HEK293 (cell line): Measurements from ENCODE around the gene TEX28.

Source experiments
- CTCF ChIA-PET: fragments of 350-600 bp; formaldehyde crosslinking; extraction: SDS; loops from one replicate; lab custom pipeline; 2021; ENCODE audit warnings: antibody characterized with exemption; lab: Yijun Ruan, JAX
- POLR2A ChIA-PET: fragments of 300-600 bp; formaldehyde crosslinking; extraction: SDS; loops from one replicate; lab custom pipeline; 2020; ENCODE audit warnings: antibody characterized with exemption, inconsistent platforms; lab: Yijun Ruan, JAX
- H3K27ac ChIP-seq: fragments of 200-500 bp; sonication (Bioruptor generic); 2 replicates; pipeline ENCODE4 v1.5.1; 2014; ENCODE audit warnings: low read depth, low read length, control low read depth, inconsistent platforms; ENCODE audit errors: extremely low read depth
- H3K36me3 ChIP-seq, 2 experiments: fragments of 200-500 bp in 1 of 2; sonication (Bioruptor generic) in 1 of 2; 1 replicate in 1 of 2; 2 replicates in 1 of 2; pipeline ENCODE4 v1.5.1; 2014 to 2017; ENCODE audit warnings: inconsistent platforms in 2 of 2, low read length in 2 of 2; ENCODE audit not compliant: control insufficient read depth in 2 of 2, insufficient read depth in 1 of 2
- H3K4me1 ChIP-seq: fragments of 200-500 bp; sonication (Bioruptor generic); 2 replicates; pipeline ENCODE4 v1.5.1; 2014; ENCODE audit warnings: mild to moderate bottlenecking, low read length, inconsistent platforms; ENCODE audit not compliant: control insufficient read depth, insufficient read depth
- H3K4me3 ChIP-seq: 2 replicates; pipeline ENCODE4 v1.5.1; 2011; ENCODE audit warnings: low read depth, mild to moderate bottlenecking, control low read depth, low read length, moderate library complexity
- H3K9me3 ChIP-seq: fragments of 200-500 bp; sonication (Bioruptor generic); 2 replicates; pipeline ENCODE4 v1.5.1; 2014; ENCODE audit warnings: low read depth, low read length, inconsistent platforms; ENCODE audit not compliant: control insufficient read depth, insufficient read depth
- CTCF ChIP-seq: fragments of 450-650 bp; formaldehyde crosslinking; IDR thresholded peaks from 2 replicates; pipeline ENCODE4 v1.5.1; 2016; ENCODE audit warnings: missing biosample characterization, missing genetic modification characterization
- EGR2 ChIP-seq: fragments of 450-650 bp; formaldehyde crosslinking; IDR thresholded peaks from 2 replicates; pipeline ENCODE4 v1.5.1; 2016; ENCODE audit warnings: low read depth, missing biosample characterization, missing genetic modification characterization
- HOXC10 ChIP-seq: sonication (generic); formaldehyde crosslinking; IDR thresholded peaks from 2 replicates; pipeline ENCODE4 v1.8.1; 2023; ENCODE audit warnings: mild to moderate bottlenecking, missing genetic modification reagents
- HOXD13 ChIP-seq: sonication (generic); formaldehyde crosslinking; IDR thresholded peaks from 2 replicates; pipeline ENCODE4 v1.8.0; 2022; ENCODE audit warnings: missing genetic modification reagents, borderline replicate concordance
- KLF7 ChIP-seq: fragments of 450-650 bp; formaldehyde crosslinking; IDR thresholded peaks from 2 replicates; pipeline ENCODE4 v1.5.1; 2016; ENCODE audit warnings: missing biosample characterization, missing genetic modification characterization, borderline replicate concordance
- PRDM1 ChIP-seq: fragments of 450-650 bp; formaldehyde crosslinking; IDR thresholded peaks from 2 replicates; pipeline ENCODE4; 2016; ENCODE audit warnings: missing biosample characterization, missing genetic modification characterization
- PRDM2 ChIP-seq: fragments of 450-650 bp; formaldehyde crosslinking; IDR thresholded peaks from 2 replicates; pipeline ENCODE4 v1.5.1; 2016; ENCODE audit warnings: missing biosample characterization, missing genetic modification characterization, borderline replicate concordance
- REST ChIP-seq: fragments of 450-650 bp; formaldehyde crosslinking; IDR thresholded peaks from 2 replicates; pipeline ENCODE4 v1.5.1; 2016; ENCODE audit warnings: missing biosample characterization, missing genetic modification characterization
- SCRT2 ChIP-seq: fragments of 450-650 bp; formaldehyde crosslinking; IDR thresholded peaks from 2 replicates; pipeline ENCODE4 v1.5.1; 2016; ENCODE audit warnings: missing biosample characterization, missing genetic modification characterization
- SETDB1 ChIP-seq: IDR thresholded peaks from one replicate; pipeline ENCODE4 v1.6.1; 2017; ENCODE audit warnings: mild to moderate bottlenecking, low read length, moderate library complexity, mixed read lengths; ENCODE audit not compliant: insufficient read length
- TRIM28 ChIP-seq: IDR thresholded peaks from 2 replicates; pipeline ENCODE4 v1.6.1; 2011; ENCODE audit warnings: low read length, control low read depth, borderline replicate concordance
- ZBTB17 ChIP-seq: fragments of 450-650 bp; formaldehyde crosslinking; IDR thresholded peaks from 2 replicates; pipeline ENCODE4 v1.5.1; 2016; ENCODE audit warnings: missing biosample characterization, missing genetic modification characterization
- ZBTB48 ChIP-seq: fragments of 450-650 bp; formaldehyde crosslinking; IDR thresholded peaks from 2 replicates; pipeline ENCODE4 v1.5.1; 2016; ENCODE audit warnings: missing biosample characterization, missing genetic modification characterization
- ZFP3 ChIP-seq: fragments of 450-650 bp; formaldehyde crosslinking; IDR thresholded peaks from 2 replicates; pipeline ENCODE4 v1.5.1; 2016; ENCODE audit warnings: low read depth, missing biosample characterization, missing genetic modification characterization
- ZNF112 ChIP-seq: fragments of 450-650 bp; formaldehyde crosslinking; IDR thresholded peaks from 2 replicates; pipeline ENCODE4 v1.5.0; 2017; ENCODE audit warnings: missing biosample characterization, missing genetic modification characterization
- ZNF202 ChIP-seq: fragments of 450-650 bp; formaldehyde crosslinking; IDR thresholded peaks from 2 replicates; pipeline ENCODE4 v1.5.1; 2016; ENCODE audit warnings: missing biosample characterization, missing genetic modification characterization, borderline replicate concordance
- ZNF26 ChIP-seq: fragments of 450-650 bp; formaldehyde crosslinking; IDR thresholded peaks from 2 replicates; pipeline ENCODE4 v1.5.1; 2016; ENCODE audit warnings: missing biosample characterization, missing genetic modification characterization
- ZNF354C ChIP-seq: fragments of 450-650 bp; formaldehyde crosslinking; IDR thresholded peaks from 2 replicates; pipeline ENCODE4 v1.5.1; 2016; ENCODE audit warnings: missing biosample characterization, missing genetic modification characterization, low read depth, borderline replicate concordance
- ZNF423 ChIP-seq: fragments of 450-650 bp; formaldehyde crosslinking; IDR thresholded peaks from 2 replicates; pipeline ENCODE4 v1.5.1; 2016; ENCODE audit warnings: missing biosample characterization, missing genetic modification characterization
- ZNF580 ChIP-seq: fragments of 450-650 bp; formaldehyde crosslinking; IDR thresholded peaks from 2 replicates; pipeline ENCODE4 v1.5.1; 2016; ENCODE audit warnings: missing biosample characterization, missing genetic modification characterization
- ZNF654 ChIP-seq: fragments of 450-650 bp; formaldehyde crosslinking; IDR thresholded peaks from 2 replicates; pipeline ENCODE4 v1.5.1; 2016; ENCODE audit warnings: low read depth, missing biosample characterization, missing genetic modification characterization
- ZNF701 ChIP-seq: fragments of 450-650 bp; formaldehyde crosslinking; IDR thresholded peaks from 2 replicates; pipeline ENCODE4 v1.5.1; 2016; ENCODE audit warnings: missing biosample characterization, missing genetic modification characterization
- ZNF768 ChIP-seq: fragments of 450-650 bp; formaldehyde crosslinking; IDR thresholded peaks from 2 replicates; pipeline ENCODE4 v1.5.1; 2018; ENCODE audit warnings: missing biosample characterization, mild to moderate bottlenecking, missing genetic modification characterization

The TEX28 gene

GRCh38 chrX:154320406-154320805 is 25.5 kb upstream of the TEX28 start:
- ChIA-PET POLR2A (interaction anchor here (0.6 kb wide), 1 partner anchor 212 kb away, joined by 3 read pairs; no protein-coding TSS in a partner anchor), CTCF (interaction anchor here (0.9 kb wide), 1 partner anchor 12 kb away, joined by 3 read pairs; no protein-coding TSS in a partner anchor)
- Histone ChIP-seq H3K9me3 (no peaks in the 10 kb centered on the region), H3K27ac (no peak overlapping the region), H3K4me1 (peaks cover 13% of the 10 kb centered on the region), H3K4me3 (no peak overlapping the region), H3K36me3 (no peaks in the 10 kb centered on the region)
- TF ChIP-seq EGR2 (tag by site-specific recombination), result no peak
- no peak for TF ChIP-seq ZNF423 (tag by site-specific recombination)
- no peak for TF ChIP-seq SETDB1
- TF ChIP-seq ZNF112 (tag by site-specific recombination), result no peak
- TF ChIP-seq ZNF701, result no peak
- TF ChIP-seq HOXD13 (CRISPR knock-in tag), result no peak
- TF ChIP-seq KLF7, result no peak
- no peak for TF ChIP-seq ZNF26 (tag by site-specific recombination)
- no peak for TF ChIP-seq ZBTB48
- no peak for TF ChIP-seq ZNF580 (tag by site-specific recombination)
- TF ChIP-seq PRDM2 (tag by site-specific recombination), result no peak
- no peak for TF ChIP-seq TRIM28
- TF ChIP-seq ZNF768, result no peak
- no peak for TF ChIP-seq HOXC10 (CRISPR knock-in tag)
- no peak for TF ChIP-seq SCRT2 (tag by site-specific recombination)
- TF ChIP-seq PRDM1 (tag by site-specific recombination), result no peak

GRCh38 chrX:154317391-154317995 is 22.6 kb upstream of the TEX28 start:
- no peaks in the 10 kb centered on the region for H3K4me1 ChIP-seq
- H3K27ac ChIP-seq, result no peak overlapping the region
- POLR2A ChIA-PET, result interaction anchor here (0.6 kb wide), 1 partner anchor 52 kb away, joined by 3 read pairs; no protein-coding TSS in a partner anchor
- no peaks in the 10 kb centered on the region for H3K36me3 ChIP-seq
- CTCF ChIA-PET, result interaction anchor here (0.6 to 2.8 kb wide), 13 partner anchors 9 to 1391 kb away, joined by 3 to 21 read pairs (median 4); no protein-coding TSS in a partner anchor
- H3K9me3 ChIP-seq, result no peaks in the 10 kb centered on the region
- H3K4me3 ChIP-seq, result no peak overlapping the region
- no peak for TF ChIP-seq ZFP3 (tag by site-specific recombination)
- no peak for TF ChIP-seq ZNF202 (tag by site-specific recombination)
- peak; percentile 65 for TF ChIP-seq CTCF (tag by site-specific recombination)
- no peak for TF ChIP-seq REST (tag by site-specific recombination)
- TF ChIP-seq PRDM1 (tag by site-specific recombination), result 0 out of 2 replicates have a peak, but pooled peaks have one; percentile 19
- TF ChIP-seq ZBTB17, result no peak
- no peak for TF ChIP-seq ZNF654 (tag by site-specific recombination)
- TF ChIP-seq ZNF354C (tag by site-specific recombination), result no peak
